ENCODE results near the gene TAPT1.

TAPT1 gene

GRCh38 chr4:16125571-16126445 lies 100.5 kb downstream of the TAPT1 start:
- DNase-seq = no peak

- DNase-seq = peak; percentile 39
These were observed 102.0 kb downstream of the TAPT1 start for GRCh38 chr4:16124232-16124631.

- DNase-seq = peak; percentile 81
These were observed 102.8 kb downstream of the TAPT1 start for GRCh38 chr4:16123356-16124084.

DNA sequence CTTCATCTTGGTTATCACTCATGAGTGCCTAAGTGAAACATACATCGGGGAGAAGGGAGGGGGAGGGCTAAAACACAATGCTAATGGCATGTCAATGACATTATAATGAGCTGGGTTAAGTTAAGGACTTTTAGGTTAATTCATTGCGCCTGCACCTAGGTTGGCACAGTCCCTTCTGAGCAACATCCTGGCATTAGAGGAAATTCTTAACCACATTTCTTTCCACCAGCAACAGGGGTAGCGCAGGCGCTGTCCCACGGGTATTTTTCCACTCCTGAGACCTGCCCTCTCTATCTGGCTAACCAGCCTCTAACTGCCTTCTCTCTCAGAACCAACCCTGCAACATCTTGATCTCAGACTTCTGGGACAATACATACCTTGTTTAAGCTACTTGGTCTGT lies 103.5 kb downstream of the TAPT1 start:
- DNase-seq = no peak

GRCh38 chr4:16122308-16122711 lies 104.0 kb downstream of the TAPT1 start:
- DNase-seq = no peak

DNA sequence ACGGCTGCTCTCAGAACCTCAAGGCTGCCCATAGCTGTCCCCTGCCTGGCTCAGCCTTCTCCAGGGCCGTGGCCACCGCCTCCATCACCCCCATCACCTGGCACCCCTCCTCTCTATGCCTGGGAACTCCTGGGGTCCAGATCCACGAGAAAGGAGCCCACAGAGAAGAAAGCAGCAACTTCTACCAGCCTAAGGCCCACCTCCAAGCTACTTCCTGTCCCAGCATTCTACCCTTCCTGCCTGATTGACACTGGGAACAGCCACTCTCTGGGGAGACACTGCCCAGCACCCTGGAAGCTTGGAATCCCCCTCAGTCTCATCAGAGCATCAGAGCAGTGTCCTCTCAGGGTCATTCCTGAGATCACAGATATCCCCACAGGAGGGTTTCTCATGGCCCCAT lies 105.6 kb downstream of the TAPT1 start:
- no peak for DNase-seq

- no peak for DNase-seq
These were observed 106.3 kb downstream of the TAPT1 start for GRCh38 chr4:16119981-16120380.

GRCh38 chr4:16118090-16118489 lies 108.2 kb downstream of the TAPT1 start:
- no peak for DNase-seq

DNA sequence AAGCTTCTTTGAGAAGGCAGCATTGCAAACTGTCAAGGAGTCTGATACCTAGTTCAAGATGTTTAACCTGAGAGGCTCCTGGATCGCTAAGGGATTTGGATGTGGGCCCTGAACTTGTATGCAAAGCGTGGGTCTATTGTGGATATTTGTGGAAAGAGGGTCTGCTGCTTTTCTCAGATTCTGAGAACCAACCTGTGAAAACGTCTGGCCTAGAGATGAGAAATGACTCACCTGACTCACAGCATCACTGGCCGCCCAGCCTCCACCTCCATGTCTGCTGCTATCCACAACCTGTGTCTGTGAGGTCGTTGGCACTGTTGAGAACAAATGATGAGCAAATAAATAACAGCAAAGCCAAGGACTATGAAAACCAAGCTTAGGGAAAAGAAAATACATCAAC lies 109.1 kb downstream of the TAPT1 start:
- DNase-seq = no peak

DNA sequence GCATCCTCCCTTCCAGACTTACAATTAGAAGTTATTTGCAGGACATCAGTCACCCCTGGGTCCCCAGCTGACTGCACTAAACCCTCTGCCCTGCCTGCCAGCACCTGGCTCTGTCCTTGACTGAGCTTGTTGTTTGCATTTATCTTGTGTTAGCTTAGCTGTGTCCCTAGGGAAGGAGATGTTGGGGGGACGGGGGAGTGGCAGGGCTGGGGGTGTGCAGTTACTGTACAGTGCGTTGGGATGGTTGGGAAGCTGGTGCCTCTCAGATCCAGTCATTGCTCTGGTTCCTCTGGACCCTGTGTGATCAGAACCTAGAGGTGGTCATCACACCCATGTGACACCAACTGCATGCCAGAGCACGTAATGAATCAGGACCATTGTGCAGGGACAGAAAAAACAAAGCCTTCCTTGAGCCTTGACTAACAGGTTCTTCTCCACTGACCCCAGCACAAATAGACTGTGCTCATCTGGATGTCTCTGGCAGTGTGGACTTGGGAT lies 109.7 kb downstream of the TAPT1 start:
- no peak for DNase-seq

- DNase-seq = no peak
These were observed 110.3 kb downstream of the TAPT1 start for GRCh38 chr4:16116019-16116418.

- no peak for DNase-seq
These were observed 111.7 kb downstream of the TAPT1 start for GRCh38 chr4:16114546-16114945.

GRCh38 chr4:16113741-16114140 lies 112.5 kb downstream of the TAPT1 start:
- no peak for DNase-seq

- no peak for DNase-seq
These were observed 114.7 kb downstream of the TAPT1 start for GRCh38 chr4:16111533-16111932.

DNA sequence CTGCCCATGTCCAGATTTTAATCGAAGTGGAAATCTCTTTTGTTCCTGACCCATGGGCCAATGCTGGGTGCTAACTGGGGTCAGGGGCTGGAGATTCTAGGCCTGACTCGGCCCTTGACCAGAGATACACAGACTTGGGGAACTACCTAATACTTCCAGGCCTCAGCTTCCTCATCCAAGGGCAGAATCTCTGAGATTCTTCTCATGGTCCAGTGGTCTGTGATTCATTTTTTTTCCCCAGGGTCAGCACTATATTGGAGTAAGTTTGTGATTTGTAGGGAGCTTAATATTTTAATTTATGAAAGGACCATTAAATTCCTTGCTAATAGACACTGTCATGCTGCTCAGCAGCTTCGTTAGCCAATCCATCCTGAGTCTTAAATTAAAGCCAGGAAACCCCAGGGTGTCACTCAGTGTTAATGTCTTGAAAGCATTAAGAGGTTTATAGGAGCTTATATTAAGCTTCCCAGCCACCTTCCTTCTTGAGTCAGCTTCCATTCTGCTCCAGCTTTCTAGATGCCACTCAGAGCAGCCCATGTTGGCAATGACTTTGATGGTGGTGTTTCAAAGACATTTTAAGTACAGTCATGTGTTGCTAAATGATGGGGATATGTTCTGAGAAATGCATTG lies 115.5 kb downstream of the TAPT1 start:
- no peak for DNase-seq

All from DMS79 treated with DMSO at 0.1 percent for 48 hours (cell line).